SK-N-MC (cell line): ENCODE measurements around the gene RPS2.

Source experiments
- DNase-seq: peaks from one replicate; pipeline ENCODE4 v3.0.0-alpha.2; 2011; ENCODE audit warnings: low read depth, low spot score
- H3K27ac ChIP-seq: fragments of 200-600 bp; sonication (generic); 2 replicates; pipeline ENCODE4 v1.5.1; 2016; ENCODE audit warnings: mixed run types
- H3K36me3 ChIP-seq: fragments of 200-600 bp; sonication (generic); 2 replicates; pipeline ENCODE4 v1.6.1; 2017; ENCODE audit warnings: antibody characterized with exemption, low read length, mixed read lengths; ENCODE audit not compliant: insufficient read depth
- H3K4me3 ChIP-seq: fragments of 200-600 bp; sonication (generic); 2 replicates; pipeline ENCODE4 v1.5.1; 2016
- H3K9ac ChIP-seq: fragments of 200-600 bp; sonication (generic); 2 replicates; pipeline ENCODE4 v1.8.0; 2017; ENCODE audit warnings: mixed run types, mixed read lengths; ENCODE audit not compliant: insufficient read length
- H3K9me3 ChIP-seq: fragments of 200-600 bp; sonication (generic); 2 replicates; pipeline ENCODE4 v1.6.1; 2017; ENCODE audit warnings: low read depth, mild to moderate bottlenecking, antibody characterized with exemption, low read length, moderate library complexity, mixed read lengths
- EZH2 ChIP-seq: fragments of 200-600 bp; sonication (generic); IDR thresholded peaks from one replicate; pipeline ENCODE4 v1.6.1; 2017; ENCODE audit warnings: antibody characterized with exemption
- FOXP2 ChIP-seq: optimal IDR thresholded peaks from 2 replicates; pipeline ENCODE3; 2011; ENCODE audit warnings: mild to moderate bottlenecking, moderate library complexity; ENCODE audit not compliant: insufficient read depth; ENCODE audit errors: extremely low read length, control extremely low read depth
- POLR2AphosphoS5 ChIP-seq: IDR thresholded peaks from 2 replicates; pipeline ENCODE4 v1.6.1; 2012; ENCODE audit warnings: mild to moderate bottlenecking, low read depth, low read length, borderline replicate concordance

The RPS2 gene

DNA sequence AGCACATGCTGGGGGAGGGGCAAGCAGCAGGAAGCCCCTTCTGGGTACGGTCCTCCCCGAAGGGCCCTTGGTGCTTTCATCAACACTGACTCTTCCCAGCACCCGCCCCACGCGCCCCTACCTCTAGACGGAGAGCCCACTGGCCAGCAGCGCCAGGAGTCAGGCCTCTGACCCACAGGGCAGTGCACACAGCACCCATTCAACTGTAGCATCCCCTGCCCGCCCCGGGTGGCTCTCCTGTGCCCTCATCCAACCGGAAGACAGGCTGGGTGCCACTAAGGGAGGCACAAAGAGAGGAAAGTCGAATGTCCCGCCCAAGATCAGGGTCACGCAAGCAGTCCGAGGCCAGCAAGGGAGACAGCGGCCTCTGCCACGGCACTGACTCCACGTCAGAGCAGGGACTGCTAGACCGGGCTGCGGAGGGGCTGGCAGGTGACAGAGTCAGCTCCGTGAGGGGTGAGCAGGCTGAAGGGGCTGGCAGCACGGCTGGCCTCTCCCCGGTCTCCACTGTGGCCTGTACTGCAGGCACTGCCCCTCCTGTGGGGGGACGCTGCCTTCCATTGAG lies 31.4 kb downstream of the RPS2 start:
- TF ChIP-seq EZH2 (no peak), FOXP2 (no peak), POLR2AphosphoS5 (no peak)
- no peak for DNase-seq
- H3K27ac ChIP-seq = no peak overlapping the region
- H3K36me3 ChIP-seq = no peaks in the 10 kb centered on the region; the same call in 1 of the 2 replicates
- H3K9ac ChIP-seq = no peak overlapping the region
- no peaks in the 10 kb centered on the region for H3K9me3 ChIP-seq
- H3K4me3 ChIP-seq = no peak overlapping the region

DNA sequence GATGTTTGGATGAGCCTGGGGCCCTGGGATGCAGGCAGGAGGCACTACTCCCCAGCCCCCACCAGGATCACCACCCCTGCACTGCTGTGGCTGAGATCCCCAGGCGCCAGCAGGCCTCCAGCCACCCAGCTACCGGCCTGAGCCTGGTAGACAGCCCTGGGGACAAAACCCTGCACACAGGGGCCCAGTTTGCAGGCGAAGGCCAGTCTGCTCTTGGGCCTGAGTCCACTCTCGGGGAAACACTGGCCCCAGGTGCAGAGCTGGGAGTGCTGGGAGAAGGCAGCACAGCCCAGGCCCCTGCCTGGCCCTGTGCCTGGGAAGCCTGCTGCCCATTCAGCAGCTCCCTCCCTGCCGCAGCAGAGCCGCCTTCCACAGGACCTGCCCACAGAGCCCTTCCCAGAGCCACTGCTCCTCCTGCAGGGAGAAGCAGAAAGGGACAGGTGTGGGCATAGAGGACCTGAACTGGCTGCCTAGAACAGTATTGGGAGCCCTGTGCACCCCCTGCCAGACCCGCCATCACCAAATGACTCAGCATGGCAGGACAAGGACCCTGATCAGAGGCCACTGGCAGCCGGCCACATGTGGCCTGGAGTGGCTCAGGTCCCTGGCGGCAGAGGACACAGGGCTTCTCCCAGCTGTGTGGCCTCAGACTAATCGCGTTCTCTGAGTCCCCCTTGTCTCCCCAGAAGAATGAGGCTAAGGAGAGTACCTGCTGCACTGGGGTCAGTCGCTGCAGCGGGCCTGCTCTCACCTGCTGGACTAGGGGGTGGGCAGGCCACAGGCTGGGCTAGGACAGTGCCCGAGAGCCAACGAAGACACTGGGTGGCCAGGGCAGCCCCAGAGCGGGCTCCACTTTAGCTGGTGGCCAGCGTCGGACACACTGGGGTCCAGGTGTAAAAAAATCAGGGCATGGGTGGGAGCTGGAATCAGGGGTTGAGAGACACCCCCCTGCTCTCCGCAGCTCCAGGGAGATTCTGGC lies 32.3 kb downstream of the RPS2 start:
- no peak for DNase-seq
- Histone ChIP-seq H3K9me3 (no peaks in the 10 kb centered on the region), H3K9ac (no peak overlapping the region), H3K4me3 (no peak overlapping the region), H3K27ac (no peak overlapping the region), H3K36me3 (no peaks in the 10 kb centered on the region)
- TF ChIP-seq POLR2AphosphoS5 (no peak), FOXP2 (no peak), EZH2 (no peak)

DNA sequence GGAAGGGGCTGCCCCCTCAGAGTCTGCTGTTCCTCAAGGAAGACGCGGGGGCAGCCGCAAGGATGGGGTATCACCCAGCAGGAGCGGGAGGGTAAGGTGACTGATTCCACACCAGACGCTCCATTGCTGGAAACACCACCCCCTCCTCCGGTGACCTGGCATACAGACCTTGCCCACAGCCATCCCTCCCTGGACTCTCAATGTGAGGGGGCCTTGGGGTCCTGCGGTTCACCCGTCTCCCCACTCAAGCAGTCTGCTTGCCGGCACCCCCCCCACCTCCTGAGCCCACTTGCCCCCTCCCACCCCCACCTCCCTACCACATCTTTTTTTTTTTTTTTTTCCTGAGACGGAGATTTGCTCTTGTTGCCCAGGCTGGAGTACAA lies 34.3 kb downstream of the RPS2 start:
- Histone ChIP-seq H3K9ac (no peak overlapping the region), H3K4me3 (no peak overlapping the region), H3K36me3 (no peaks in the 10 kb centered on the region), H3K27ac (no peak overlapping the region), H3K9me3 (no peaks in the 10 kb centered on the region)
- DNase-seq = no peak
- TF ChIP-seq EZH2 (no peak), FOXP2 (no peak), POLR2AphosphoS5 (no peak)

DNA sequence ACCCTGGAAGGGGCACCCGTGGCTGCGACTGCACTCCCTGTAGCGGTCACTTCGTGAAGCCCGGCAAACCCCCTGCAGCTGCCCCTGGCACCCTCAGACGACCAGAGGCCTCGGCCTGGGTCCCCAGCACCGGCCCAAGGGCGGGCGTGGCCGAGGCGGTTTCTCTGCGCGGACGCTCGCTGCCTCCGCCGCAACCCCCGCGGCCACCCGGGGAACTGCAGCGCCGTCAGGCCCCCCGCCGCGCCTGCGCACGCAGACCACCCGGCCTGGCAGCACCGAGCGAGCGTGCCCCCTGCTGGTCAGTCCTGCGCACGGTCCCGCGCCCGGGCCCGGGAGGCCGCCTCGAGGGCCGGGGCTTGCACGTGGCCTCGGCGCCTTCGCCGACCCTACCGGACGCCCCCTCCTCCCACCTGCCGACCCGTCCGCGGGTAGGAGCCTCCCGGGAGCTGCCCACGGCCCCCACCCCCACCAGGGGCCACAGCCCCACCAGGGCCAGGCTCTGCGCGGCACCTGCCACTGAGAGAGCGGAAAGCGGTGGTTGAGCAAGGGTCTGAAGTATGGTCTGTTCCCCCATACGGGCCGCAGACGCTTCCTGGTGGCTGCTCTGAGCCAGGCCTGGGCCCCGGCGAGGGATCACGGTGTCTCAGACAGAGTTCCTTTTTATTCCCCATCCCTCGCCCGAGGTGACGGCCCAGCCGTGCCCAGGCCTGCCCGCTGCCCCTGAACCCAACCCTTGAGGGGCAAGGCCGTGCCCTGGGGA lies 34.9 kb downstream of the RPS2 start:
- Histone ChIP-seq H3K36me3 (no peaks in the 10 kb centered on the region), H3K4me3 (peak overlapping the region; percentile 79), H3K27ac (0 out of 2 replicates have a peak overlapping the region, but pooled peaks have one; percentile 50), H3K9me3 (no peaks in the 10 kb centered on the region), H3K9ac (peak overlapping the region; percentile 72)
- no peak for DNase-seq
- TF ChIP-seq POLR2AphosphoS5 (peak; percentile 52), EZH2 (no peak)

DNA sequence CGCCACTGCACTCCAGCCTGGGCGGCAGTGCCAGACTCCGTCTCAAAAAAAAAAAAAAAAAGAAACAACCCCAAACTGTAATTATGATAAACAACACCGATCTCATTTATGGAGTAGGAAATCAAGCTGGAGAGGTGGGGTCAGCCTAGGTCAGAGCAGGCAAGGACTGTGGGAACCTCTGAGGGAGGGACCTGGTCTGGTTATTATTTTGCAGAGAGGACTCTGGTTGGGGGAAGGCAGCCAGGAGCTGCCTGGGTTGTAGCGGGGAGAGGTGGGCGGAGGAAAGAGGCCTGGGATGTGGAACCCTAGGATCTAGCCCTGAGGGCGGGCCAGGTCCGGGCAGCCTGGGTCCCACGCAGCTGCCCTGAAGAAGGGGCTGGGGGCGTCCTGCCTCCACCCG lies 35.5 kb downstream of the RPS2 start:
- no peaks in the 10 kb centered on the region for H3K36me3 ChIP-seq
- H3K9ac ChIP-seq = peak overlapping the region; percentile 72
- H3K9me3 ChIP-seq = no peaks in the 10 kb centered on the region
- TF ChIP-seq POLR2AphosphoS5 = no peak
- TF ChIP-seq FOXP2 = no peak
- no peak for TF ChIP-seq EZH2
- H3K27ac ChIP-seq = no peak overlapping the region
- DNase-seq = no peak
- peak overlapping the region; percentile 79 for H3K4me3 ChIP-seq

DNA sequence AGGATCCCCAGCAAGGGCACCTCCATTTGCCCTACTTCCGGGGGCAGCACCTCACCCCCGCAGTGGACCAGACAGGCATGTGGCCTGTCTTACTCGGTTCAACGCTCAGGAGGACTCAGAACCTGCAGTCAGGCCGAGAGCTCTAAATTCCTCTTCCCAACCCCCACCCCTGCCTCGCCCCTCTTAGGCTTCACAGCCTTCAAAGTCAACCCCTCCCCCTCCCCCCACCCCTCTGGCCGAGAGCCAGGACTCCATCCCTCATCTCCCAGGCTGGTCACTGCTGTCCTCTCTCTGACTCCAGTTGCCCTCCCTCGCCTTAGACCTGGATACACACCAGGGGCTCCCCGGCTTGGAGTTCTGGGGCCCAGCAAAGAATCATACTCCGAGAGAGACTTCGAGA lies 38.4 kb downstream of the RPS2 start:
- Histone ChIP-seq H3K9ac (no peak overlapping the region), H3K27ac (no peak overlapping the region), H3K9me3 (no peaks in the 10 kb centered on the region), H3K4me3 (no peak overlapping the region), H3K36me3 (no peaks in the 10 kb centered on the region)
- no peak for TF ChIP-seq POLR2AphosphoS5
- TF ChIP-seq FOXP2 = no peak
- no peak for DNase-seq

DNA sequence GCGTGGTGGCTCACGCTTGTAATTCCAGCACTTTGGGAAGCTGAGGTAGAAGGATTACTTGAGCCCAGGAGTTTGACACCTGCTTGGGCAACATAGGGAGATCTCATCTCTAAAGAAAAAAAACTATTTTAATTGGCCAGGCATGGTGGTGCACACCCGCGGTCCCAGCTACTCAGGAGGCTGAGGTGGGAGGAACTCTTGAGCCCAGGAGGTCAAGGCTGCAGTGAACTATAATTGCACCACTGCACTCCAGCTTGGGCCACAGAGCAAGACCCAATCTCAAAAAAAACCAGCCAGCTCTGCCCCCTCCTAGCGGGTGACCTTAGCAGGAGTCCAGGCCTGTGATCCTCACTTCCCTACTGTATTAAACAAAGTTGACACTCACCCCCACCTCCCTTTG lies 40.5 kb downstream of the RPS2 start:
- H3K36me3 ChIP-seq = no peaks in the 10 kb centered on the region
- TF ChIP-seq FOXP2 (no peak), EZH2 (no peak), POLR2AphosphoS5 (no peak)
- H3K4me3 ChIP-seq = peak overlapping the region; percentile 63
- H3K27ac ChIP-seq = 0 out of 2 replicates have a peak overlapping the region, but pooled peaks have one; percentile 54
- no peak for DNase-seq
- H3K9me3 ChIP-seq = no peaks in the 10 kb centered on the region
- H3K9ac ChIP-seq = peak overlapping the region; percentile 32
